RPMI8226 (cell line): Measurements from ENCODE around the gene MTMR11.
"Not testable (repeated sequence)": the region's sequence is repeated elsewhere in the genome, so short reads cannot be mapped to it uniquely, and the experiment has no call there.

Experiments
- DNase-seq: peaks from one replicate; pipeline ENCODE4 v3.0.0-alpha.2; 2015

The MTMR11 gene

DNA sequence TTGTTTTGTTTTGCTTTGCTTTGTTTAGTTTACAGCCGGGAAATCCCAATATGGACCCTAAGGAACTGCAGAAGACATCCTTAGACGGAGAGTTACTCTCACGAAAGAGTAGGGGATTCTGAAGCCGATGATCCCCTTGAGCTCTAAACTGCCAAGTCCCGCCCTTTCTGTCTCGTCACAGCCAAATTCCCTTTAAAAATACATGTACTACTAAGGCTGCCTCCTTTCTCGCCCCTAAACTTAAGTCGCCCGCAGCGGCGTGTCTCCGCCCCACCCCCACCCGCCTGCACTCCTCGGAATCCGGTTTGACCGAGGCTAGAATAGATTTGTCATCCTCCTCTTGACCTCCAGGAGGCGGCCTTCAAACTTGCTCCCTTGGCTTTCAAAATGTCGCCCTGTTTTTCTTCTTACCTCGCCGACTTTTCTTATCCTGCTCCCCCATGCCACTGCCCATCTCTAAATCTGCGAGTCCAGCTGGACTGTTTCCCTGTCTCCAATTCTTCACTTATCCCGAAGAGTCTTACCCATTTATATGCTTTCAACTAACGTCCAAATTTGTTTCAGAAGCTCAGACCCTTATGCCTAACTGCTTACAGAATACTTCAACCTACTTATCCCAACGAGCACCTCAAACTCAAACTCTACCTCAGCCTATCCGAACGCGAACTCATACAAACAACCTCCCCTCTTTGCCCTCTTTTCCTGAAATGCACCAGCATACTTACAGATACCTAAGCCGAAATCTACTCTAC is 48.3 kb downstream of the MTMR11 start:
- DNase-seq, result peak; percentile 95

- peak; percentile 97 for DNase-seq
Observed at GRCh38 chr1:149887456-149888246, 49.0 kb downstream of the MTMR11 start.

GRCh38 chr1:149887196-149887455 is 49.6 kb downstream of the MTMR11 start:
- DNase-seq, result not testable (repeated sequence)

- DNase-seq, result peak; percentile 99
Observed at GRCh38 chr1:149886396-149887195, 50.1 kb downstream of the MTMR11 start.

- not testable (repeated sequence) for DNase-seq
Observed at GRCh38 chr1:149886121-149886395, 50.6 kb downstream of the MTMR11 start.

DNA sequence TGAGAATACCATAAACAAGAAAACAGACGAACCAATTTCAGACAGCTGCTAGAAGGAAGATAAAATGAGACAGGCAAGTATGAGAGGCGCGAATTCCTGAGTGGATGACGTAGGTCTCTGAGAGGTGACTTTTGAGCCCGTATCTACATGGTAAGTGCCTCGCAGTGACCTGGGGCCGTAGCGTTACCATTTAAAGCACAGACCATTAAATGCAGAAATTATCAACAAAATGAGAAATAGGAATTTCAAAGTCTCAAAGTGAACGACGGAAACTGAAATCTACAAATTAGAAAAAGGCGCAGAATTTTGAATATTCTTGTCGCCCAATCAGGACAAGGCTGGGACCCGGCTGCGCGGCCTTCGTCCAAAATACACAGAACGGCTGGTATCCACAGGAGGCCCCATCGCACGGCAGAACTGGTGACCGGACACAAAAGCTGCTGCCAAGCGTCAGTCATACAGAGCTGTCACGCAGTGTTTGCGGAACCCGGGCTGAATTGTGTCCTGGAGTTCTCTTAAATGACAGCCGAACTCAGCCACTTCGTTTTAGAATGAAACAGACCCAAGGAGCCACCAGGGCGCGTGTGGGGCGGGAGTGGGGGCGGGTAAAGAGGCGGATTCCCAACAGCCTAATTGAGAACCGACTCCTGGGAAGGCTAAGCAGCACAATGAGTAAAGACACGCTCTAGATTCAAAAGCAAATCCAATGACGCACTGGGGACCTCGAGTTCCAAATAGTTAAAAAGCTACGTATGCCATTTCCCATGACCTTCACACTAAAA is 51.1 kb downstream of the MTMR11 start:
- DNase-seq, result peak; percentile 92

DNA sequence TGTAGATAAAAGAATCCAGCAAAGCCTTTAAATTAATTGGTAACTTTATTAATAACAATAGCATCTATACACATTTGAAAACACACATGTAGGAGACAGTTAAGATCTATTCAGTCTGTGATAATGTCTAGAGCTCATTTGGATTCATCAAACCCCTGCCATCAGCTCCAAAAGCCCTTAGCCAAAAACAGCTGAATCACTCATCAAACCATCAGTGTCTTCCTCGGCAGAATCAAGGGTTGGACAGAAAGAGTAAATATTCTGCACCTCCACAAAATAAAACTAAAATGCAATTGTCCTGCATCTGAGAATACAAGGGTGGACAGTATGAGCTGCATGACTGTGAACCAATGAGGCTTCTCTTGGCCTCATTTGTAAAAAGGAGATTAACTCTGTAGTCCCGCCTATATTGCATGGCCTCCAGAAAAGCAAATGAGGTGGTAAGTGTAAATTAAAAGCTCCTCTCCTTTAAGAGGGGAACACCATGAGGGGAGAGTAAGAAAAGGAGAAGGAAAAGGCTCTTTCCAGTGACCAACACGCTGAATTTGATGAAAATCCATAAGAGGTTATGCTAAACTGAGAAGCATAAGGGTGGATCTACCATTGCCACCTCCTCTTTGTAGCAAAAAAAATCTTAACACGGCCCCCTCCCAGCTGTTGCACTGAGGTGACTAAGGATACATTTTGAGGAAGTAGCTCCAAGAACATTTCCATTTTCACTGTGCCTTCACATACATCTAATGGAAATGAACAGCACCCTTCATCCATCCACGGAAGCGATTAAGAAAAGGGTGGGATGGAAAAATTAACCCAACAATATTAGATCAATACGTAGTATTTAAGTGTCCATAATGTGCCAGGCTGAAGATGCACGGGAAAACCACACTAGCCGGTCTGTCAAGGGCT is 52.0 kb downstream of the MTMR11 start:
- peak; percentile 81 for DNase-seq

DNA sequence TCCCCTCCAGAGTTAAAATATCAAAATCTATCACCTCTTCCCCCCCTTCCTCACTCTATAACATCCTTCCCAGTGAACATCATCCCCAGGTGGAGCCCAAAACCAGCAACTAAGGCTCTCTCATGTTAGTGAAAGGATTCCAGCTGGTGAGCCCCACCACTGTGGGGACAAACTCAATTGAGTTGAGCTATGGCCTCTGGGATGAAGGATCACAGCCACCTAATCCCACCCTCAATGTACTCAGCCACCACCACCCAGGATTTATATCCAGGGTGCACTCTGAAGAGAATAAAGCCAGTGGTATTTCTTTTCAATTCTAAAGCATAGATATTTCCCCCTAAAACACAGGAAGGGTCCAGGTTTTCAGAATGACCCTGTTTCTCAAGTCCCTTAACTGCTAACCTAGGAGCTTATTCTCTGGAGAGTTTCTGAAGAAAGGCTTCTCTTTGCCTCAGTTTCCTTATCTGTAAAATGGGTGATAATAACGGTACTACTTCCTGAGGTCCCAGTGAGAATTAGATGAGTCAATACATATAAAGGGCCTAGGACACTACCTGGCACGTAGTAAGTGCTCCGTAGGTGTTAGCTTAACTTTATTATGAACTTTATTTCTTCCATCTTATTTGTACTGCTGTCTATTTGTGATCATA is 53.0 kb downstream of the MTMR11 start:
- no peak for DNase-seq

DNA sequence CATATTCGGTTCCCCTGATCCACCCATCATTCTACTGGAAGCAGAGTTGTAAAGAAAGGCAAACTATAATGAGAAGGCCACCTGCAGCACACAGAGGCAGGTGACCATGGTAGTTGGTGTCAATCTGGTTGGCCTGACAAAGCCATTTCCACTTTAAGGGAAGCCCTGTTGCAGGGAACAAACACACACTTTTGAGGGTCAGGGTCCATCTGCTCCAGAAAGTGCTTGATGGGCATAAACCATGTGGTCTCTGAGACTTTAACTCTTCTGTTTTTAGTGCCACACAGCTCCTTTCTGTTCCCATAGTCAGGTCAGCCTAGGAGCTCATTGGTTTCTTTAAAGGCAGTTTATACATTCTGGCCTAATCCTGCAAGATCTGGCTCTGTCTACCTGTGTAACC is 54.8 kb downstream of the MTMR11 start:
- DNase-seq, result peak; percentile 59

DNA sequence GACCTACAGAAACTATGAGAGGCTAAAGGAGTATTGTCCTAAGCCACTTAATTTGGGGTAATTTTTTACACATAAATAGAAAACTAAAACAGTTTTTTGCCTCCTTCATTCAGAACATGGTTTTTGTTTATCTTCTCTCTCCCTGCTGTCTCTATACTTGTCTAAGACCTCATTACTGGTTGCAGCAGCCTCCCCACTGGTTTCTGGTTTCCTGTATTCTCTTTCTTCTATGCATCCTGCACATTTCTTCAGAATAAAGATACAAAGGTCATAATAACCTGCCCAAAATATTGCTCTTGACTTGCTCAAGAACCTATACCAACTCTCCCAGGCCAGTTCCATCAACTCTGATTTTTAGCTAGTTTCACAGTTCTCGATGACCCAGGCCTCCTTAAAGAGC is 57.1 kb downstream of the MTMR11 start:
- DNase-seq, result no peak
